ENCODE measurements around the gene CAPN15. TPM values are rescaled to one million over a fixed set of nuclear protein-coding genes. Genes with fewer than 3 reads are reported as not detected.

CAPN15 gene
- total and polyA plus RNA-seq, 9 of the 15 experiments (the other 6 are each of a cell fraction or from before 2014, with no cell fraction given), result 0.62 to 111 (median 14.2) TPM

- Histone ChIP-seq H2AFZ (ENCODE audit: low read depth, low read length) (peak within 1 kb of the TSS; percentile 100), H3K27ac (ENCODE audit: extremely low read depth, low read depth, low read length) (peak within 1 kb of the TSS; percentile 91), H3K9me3 (replicated peaks; ENCODE audit: control insufficient read depth, insufficient read depth, low read depth, low read length) (no peaks in the 10 kb centered on the region), H3K9me1 (ENCODE audit: control insufficient read depth, insufficient read depth, low read length) (peaks cover 8% of the 10 kb centered on the region), H4K20me1 (replicated peaks; ENCODE audit: control insufficient read depth, insufficient read depth, low read length) (peaks cover 19% of the 10 kb centered on the region), H3K4me1 (replicated peaks in 1 of 2; ENCODE audit: control insufficient read depth in 2 of 2, insufficient read depth in 2 of 2, low read length in 2 of 2) (peaks cover 18 to 72% of the 10 kb centered on the region in 2 experiments; a peak in 4 of 5 replicates), H3K4me3 (peak within 1 kb of the TSS; percentile 90), H3K4me2 (ENCODE audit: insufficient read depth, low read length) (peak within 1 kb of the TSS; percentile 94), H3K27me3 (ENCODE audit: control insufficient read depth in 2 of 2, insufficient read depth in 2 of 2, low read length in 2 of 2) (no peaks in the 10 kb centered on the region), H3K36me3 (ENCODE audit: control insufficient read depth, insufficient read depth, low read length) (peaks cover 21% of the 10 kb centered on the region; the same call in 2 of the 3 replicates), H3K79me2 (ENCODE audit: control insufficient read depth, insufficient read depth, low read length) (peaks cover 66% of the 10 kb centered on the region), H3K9ac (ENCODE audit: insufficient read depth in 1 of 2, low read depth in 2 of 2, low read length in 2 of 2) (peak within 1 kb of the TSS; percentile 88 to 95)
- intact Hi-C loops (cut with micrococcal nuclease) (loop anchor here (1.0 to 2.0 kb wide), 2 partner anchors 52 to 71 kb away; partner anchors contain the start of gene MCRIP2), in situ Hi-C loops (cut with MboI) (no loop called here)
- DNase-seq (ENCODE audit: extremely low read depth in 1 of 4, low spot score in 3 of 4) (peak; percentile 95 to 99 (median 98)), FAIRE-seq (peak; percentile 80), ATAC-seq (peak; percentile 90)
- ChIA-PET CTCF (ENCODE audit: low intra/inter-chr PET ratio) (no interaction called here), POLR2A (interaction anchor here (0.6 to 1.7 kb wide), 7 partner anchors 8 to 496 kb away, joined by 3 to 8 read pairs (median 4); no protein-coding TSS in a partner anchor)
- 2% methylated on average over 9 of the region's 67 CpGs for WGBS (ENCODE audit: insufficient coverage, low coverage, missing lambda C conversion rate)
- no TSS peak for BruUV-seq (replicated peaks)
- no peak for TF ChIP-seq ZNF12 (CRISPR knock-in tag; IDR thresholded peaks at IDR 0.05)
- peak; percentile 44; the same call in 1 of the 2 replicates for TF ChIP-seq HCFC1 (IDR thresholded peaks at IDR 0.05; ENCODE audit: low read depth, low read length)
- TF ChIP-seq POLR3G (IDR thresholded peaks at IDR 0.05; ENCODE audit: extremely low read depth, insufficient read length, insufficient replicate concordance), result no peak
- peak; percentile 43 to 54; a peak in 2 of 4 replicates for TF ChIP-seq MAZ (CRISPR knock-in tag; conservative IDR thresholded peaks at IDR 0.05 in 1 of 2, IDR thresholded peaks at IDR 0.05 in 1 of 2)
- TF ChIP-seq CTCF (IDR thresholded peaks at IDR 0.05 in 2 of 3, conservative IDR thresholded peaks at IDR 0.05 in 1 of 3; ENCODE audit: insufficient read depth in 2 of 3, low read depth in 1 of 3, low read length in 3 of 3), result peak in 2 of 3 experiments; percentile 39 to 40; a peak in 3 of 6 replicates
- no peak for TF ChIP-seq HIVEP1 (CRISPR knock-in tag; IDR thresholded peaks at IDR 0.05)
- TF ChIP-seq RERE (CRISPR knock-in tag; IDR thresholded peaks at IDR 0.05; ENCODE audit: borderline replicate concordance), result no peak
- TF ChIP-seq SRF (CRISPR knock-in tag; IDR thresholded peaks at IDR 0.05), result no peak
- TF ChIP-seq RBM25 (IDR thresholded peaks at IDR 0.05; ENCODE audit: low read depth, low read length, severe bottlenecking), result peak; percentile 98
- TF ChIP-seq ZFP36 (IDR thresholded peaks at IDR 0.05; ENCODE audit: low read depth, low read length, partially characterized antibody), result no peak
- TF ChIP-seq U2AF2 (optimal IDR thresholded peaks at IDR 0.05; ENCODE audit: low read depth, low read length), result no peak
- TF ChIP-seq RFX5 (IDR thresholded peaks at IDR 0.05; ENCODE audit: low read depth, low read length), result peak; percentile 75; the same call in 1 of the 2 replicates
- TF ChIP-seq PPARD (CRISPR knock-in tag; IDR thresholded peaks at IDR 0.05), result no peak
- TF ChIP-seq DLX4 (CRISPR knock-in tag; IDR thresholded peaks at IDR 0.05), result no peak
These were observed 62.2 kb downstream of the CAPN15 start, which contains the start of gene RAB40C for GRCh38 chr16:589658-590187. Gene RAB40C, plus strand, starts transcription at chr16:590066. Its CDS starts 226 bp downstream, at chr16:590292.

All from K562 (cell line).